WTC11 (cell line): ENCODE results near the gene SLC2A14.

Source experiments
- CREM ChIP-seq: sonication (generic); formaldehyde crosslinking; IDR thresholded peaks from 2 replicates; pipeline ENCODE4 v1.8.1; 2022; ENCODE audit warnings: mild to moderate bottlenecking, missing genetic modification reagents, moderate library complexity
- E2F4 ChIP-seq: sonication (generic); formaldehyde crosslinking; IDR thresholded peaks from 2 replicates; pipeline ENCODE4 v1.8.1; 2022; ENCODE audit warnings: low read depth, mild to moderate bottlenecking, moderate library complexity, missing genetic modification reagents, borderline replicate concordance
- ESRRA ChIP-seq: sonication (generic); formaldehyde crosslinking; IDR thresholded peaks from 2 replicates; pipeline ENCODE4 v1.8.1; 2022; ENCODE audit warnings: mild to moderate bottlenecking, missing genetic modification reagents, borderline replicate concordance
- FOXJ3 ChIP-seq: sonication (generic); formaldehyde crosslinking; IDR thresholded peaks from 2 replicates; pipeline ENCODE4 v1.9.0; 2021; ENCODE audit warnings: missing genetic modification reagents, mild to moderate bottlenecking, borderline replicate concordance
- FOXP1 ChIP-seq: sonication (generic); formaldehyde crosslinking; IDR thresholded peaks from 2 replicates; pipeline ENCODE4 v1.8.0; 2022; ENCODE audit warnings: missing genetic modification reagents, mild to moderate bottlenecking, moderate library complexity, borderline replicate concordance
- MAX ChIP-seq: sonication (generic); formaldehyde crosslinking; IDR thresholded peaks from 2 replicates; pipeline ENCODE4 v1.8.0; 2022; ENCODE audit warnings: mild to moderate bottlenecking, missing genetic modification reagents
- MLX ChIP-seq: sonication (generic); formaldehyde crosslinking; IDR thresholded peaks from 2 replicates; pipeline ENCODE4 v1.8.1; 2023; ENCODE audit warnings: mild to moderate bottlenecking, missing genetic modification reagents, moderate library complexity
- NR1H2 ChIP-seq: sonication (generic); formaldehyde crosslinking; IDR thresholded peaks from 2 replicates; pipeline ENCODE4 v1.9.0; 2021; ENCODE audit warnings: mild to moderate bottlenecking, moderate library complexity, missing genetic modification reagents
- NR3C1 ChIP-seq: sonication (generic); formaldehyde crosslinking; conservative IDR thresholded peaks from 2 replicates; pipeline ENCODE4 v1.8.1; 2023; ENCODE audit warnings: low read depth, mild to moderate bottlenecking, missing genetic modification reagents
- SP1 ChIP-seq: sonication (generic); formaldehyde crosslinking; conservative IDR thresholded peaks from 2 replicates; pipeline ENCODE4 v1.8.1; 2022; ENCODE audit warnings: missing genetic modification reagents
- ZBTB21 ChIP-seq: sonication (generic); formaldehyde crosslinking; IDR thresholded peaks from 2 replicates; pipeline ENCODE4 v1.8.1; 2023; ENCODE audit warnings: mild to moderate bottlenecking, missing genetic modification reagents, borderline replicate concordance
- ZNF416 ChIP-seq: fragments of 250-450 bp; sonication (Bioruptor Pico); IDR thresholded peaks from 2 replicates; pipeline ENCODE4 v1.9.0; 2021; ENCODE audit warnings: mild to moderate bottlenecking, inconsistent platforms
- TF ChIP-seq, protein P1 (sequence below): fragments of 200-600 bp; IDR thresholded peaks from 2 replicates; pipeline ENCODE4 v1.8.0; 2022; ENCODE audit warnings: antibody characterized with exemption
- TF ChIP-seq, protein P2 (sequence below): sonication (generic); formaldehyde crosslinking; IDR thresholded peaks from 2 replicates; pipeline ENCODE4 v1.8.1; 2023; ENCODE audit warnings: mild to moderate bottlenecking, missing genetic modification reagents

GRCh38 chr12:7879246-7879645 lies 6.5 kb upstream of the SLC2A14 start:
- TF ChIP-seq, protein P1, sequence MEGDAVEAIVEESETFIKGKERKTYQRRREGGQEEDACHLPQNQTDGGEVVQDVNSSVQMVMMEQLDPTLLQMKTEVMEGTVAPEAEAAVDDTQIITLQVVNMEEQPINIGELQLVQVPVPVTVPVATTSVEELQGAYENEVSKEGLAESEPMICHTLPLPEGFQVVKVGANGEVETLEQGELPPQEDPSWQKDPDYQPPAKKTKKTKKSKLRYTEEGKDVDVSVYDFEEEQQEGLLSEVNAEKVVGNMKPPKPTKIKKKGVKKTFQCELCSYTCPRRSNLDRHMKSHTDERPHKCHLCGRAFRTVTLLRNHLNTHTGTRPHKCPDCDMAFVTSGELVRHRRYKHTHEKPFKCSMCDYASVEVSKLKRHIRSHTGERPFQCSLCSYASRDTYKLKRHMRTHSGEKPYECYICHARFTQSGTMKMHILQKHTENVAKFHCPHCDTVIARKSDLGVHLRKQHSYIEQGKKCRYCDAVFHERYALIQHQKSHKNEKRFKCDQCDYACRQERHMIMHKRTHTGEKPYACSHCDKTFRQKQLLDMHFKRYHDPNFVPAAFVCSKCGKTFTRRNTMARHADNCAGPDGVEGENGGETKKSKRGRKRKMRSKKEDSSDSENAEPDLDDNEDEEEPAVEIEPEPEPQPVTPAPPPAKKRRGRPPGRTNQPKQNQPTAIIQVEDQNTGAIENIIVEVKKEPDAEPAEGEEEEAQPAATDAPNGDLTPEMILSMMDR = no peak
- TF ChIP-seq ZBTB21 (CRISPR knock-in tag) (no peak), SP1 (CRISPR knock-in tag) (no peak), E2F4 (CRISPR knock-in tag) (no peak), MLX (CRISPR knock-in tag) (no peak), ZNF416 (CRISPR knock-in tag) (no peak), ESRRA (CRISPR knock-in tag) (no peak), MAX (no peak), NR1H2 (CRISPR knock-in tag) (no peak), FOXJ3 (CRISPR knock-in tag) (no peak), NR3C1 (no peak), CREM (no peak), FOXP1 (no peak)
- TF ChIP-seq, protein P2, sequence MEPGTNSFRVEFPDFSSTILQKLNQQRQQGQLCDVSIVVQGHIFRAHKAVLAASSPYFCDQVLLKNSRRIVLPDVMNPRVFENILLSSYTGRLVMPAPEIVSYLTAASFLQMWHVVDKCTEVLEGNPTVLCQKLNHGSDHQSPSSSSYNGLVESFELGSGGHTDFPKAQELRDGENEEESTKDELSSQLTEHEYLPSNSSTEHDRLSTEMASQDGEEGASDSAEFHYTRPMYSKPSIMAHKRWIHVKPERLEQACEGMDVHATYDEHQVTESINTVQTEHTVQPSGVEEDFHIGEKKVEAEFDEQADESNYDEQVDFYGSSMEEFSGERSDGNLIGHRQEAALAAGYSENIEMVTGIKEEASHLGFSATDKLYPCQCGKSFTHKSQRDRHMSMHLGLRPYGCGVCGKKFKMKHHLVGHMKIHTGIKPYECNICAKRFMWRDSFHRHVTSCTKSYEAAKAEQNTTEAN (CRISPR knock-in tag) = no peak
